Activated naive CD8-positive, alpha-beta T cell (primary cell): ENCODE measurements around the gene TESK2.
A peak's percentile ranks its signal among the peaks of the same experiment; 100 is the strongest.
"Not testable (repeated sequence)": the region's sequence is repeated elsewhere in the genome, so short reads cannot be mapped to it uniquely, and the experiment has no call there.

Experiments
- H3K27ac Mint-ChIP-seq: one replicate; pipeline ENCODE4 v1.8.0; 2021; ENCODE audit warnings: mixed read lengths
- H3K27me3 Mint-ChIP-seq: one replicate; pipeline ENCODE4 v1.8.0; 2021; ENCODE audit warnings: mixed read lengths
- H3K36me3 Mint-ChIP-seq: one replicate; pipeline ENCODE4 v1.8.0; 2021; ENCODE audit warnings: mixed read lengths
- H3K4me1 Mint-ChIP-seq: one replicate; pipeline ENCODE4 v1.8.0; 2021; ENCODE audit warnings: low read depth, mixed read lengths
- H3K4me3 Mint-ChIP-seq: one replicate; pipeline ENCODE4 v1.8.0; 2021; ENCODE audit warnings: mild to moderate bottlenecking, mixed read lengths
- H3K9me3 Mint-ChIP-seq: one replicate; pipeline ENCODE4 v1.8.0; 2021; ENCODE audit warnings: low read depth, mixed read lengths

Gene TESK2, protein sequence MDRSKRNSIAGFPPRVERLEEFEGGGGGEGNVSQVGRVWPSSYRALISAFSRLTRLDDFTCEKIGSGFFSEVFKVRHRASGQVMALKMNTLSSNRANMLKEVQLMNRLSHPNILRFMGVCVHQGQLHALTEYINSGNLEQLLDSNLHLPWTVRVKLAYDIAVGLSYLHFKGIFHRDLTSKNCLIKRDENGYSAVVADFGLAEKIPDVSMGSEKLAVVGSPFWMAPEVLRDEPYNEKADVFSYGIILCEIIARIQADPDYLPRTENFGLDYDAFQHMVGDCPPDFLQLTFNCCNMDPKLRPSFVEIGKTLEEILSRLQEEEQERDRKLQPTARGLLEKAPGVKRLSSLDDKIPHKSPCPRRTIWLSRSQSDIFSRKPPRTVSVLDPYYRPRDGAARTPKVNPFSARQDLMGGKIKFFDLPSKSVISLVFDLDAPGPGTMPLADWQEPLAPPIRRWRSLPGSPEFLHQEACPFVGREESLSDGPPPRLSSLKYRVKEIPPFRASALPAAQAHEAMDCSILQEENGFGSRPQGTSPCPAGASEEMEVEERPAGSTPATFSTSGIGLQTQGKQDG

GRCh38 chr1:45490626-45491486 lies at the start of gene TESK2:
Gene TESK2 (minus strand): TSS chr1:45491163. CDS start chr1:45457785, 33,378 bp downstream.
- Mint-ChIP-seq H3K36me3 (no peaks in the 10 kb centered on the region), H3K27ac (no peak within 1 kb of the TSS), H3K27me3 (no peaks in the 10 kb centered on the region), H3K4me3 (no peak within 1 kb of the TSS), H3K9me3 (no peaks in the 10 kb centered on the region), H3K4me1 (peaks cover 5% of the 10 kb centered on the region)

DNA sequence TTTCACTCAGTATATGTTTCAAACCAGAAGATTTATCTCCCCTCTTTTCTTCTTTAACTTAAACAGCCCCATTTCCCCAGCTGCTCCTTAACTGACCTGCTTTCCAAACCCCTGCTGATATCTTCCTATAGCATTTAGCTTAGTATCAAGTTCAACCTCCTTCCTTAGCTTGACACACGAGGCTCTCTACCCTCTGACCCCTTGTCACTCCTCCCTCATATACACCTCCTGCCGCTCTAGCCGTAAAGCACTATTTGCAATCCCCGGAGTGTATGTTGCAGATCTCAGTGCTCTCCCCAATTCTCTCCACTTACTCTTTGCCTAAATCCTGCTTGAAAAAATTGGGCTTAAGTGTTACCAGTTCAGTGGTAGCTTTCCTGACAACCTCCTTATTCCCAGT lies 45.9 kb upstream of the TESK2 start:
- Mint-ChIP-seq H3K27ac (no peak overlapping the region), H3K4me3 (no peak overlapping the region), H3K9me3 (no peaks in the 10 kb centered on the region), H3K4me1 (peaks cover 6% of the 10 kb centered on the region), H3K36me3 (no peaks in the 10 kb centered on the region), H3K27me3 (no peaks in the 10 kb centered on the region)

DNA sequence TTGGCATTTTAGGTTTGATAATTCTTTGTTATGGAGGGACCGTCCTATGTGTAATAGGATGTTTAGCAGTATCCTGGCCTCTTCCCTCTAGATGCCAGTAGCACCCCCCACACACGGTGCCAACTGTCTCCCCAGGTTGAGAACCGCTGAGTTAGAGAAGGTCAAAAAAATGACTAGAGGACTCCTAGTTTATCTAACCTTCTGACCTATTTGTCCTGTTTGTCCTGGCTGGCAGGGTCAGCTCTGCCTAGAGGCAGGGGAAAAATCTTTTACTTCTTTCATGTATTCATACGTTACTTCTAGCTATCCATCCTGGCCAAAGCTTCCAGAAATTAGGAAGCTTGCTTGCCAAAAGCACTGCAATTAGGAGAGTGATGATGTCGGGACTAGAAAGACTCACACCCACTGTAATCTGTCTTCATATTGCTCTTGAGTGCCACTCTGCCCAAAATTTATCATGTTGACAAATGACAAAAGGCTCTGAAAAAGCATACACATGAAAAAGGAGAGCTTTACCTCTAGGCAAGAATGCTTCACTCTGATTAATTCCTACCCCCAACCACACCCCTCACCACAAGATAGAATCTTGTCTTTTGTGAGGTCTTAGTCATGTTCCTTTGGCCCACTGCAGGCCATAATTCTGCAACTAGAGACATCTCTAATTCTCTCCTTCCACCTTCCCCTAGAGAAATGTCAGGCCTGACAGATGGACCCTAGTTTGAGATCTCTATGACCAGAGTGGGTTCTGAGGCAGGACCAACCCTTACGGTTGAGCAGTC lies 45.2 kb upstream of the TESK2 start:
- H3K4me3 Mint-ChIP-seq: no peak overlapping the region
- no peak overlapping the region for H3K27ac Mint-ChIP-seq
- H3K4me1 Mint-ChIP-seq: peaks cover 6% of the 10 kb centered on the region
- no peaks in the 10 kb centered on the region for H3K36me3 Mint-ChIP-seq
- no peaks in the 10 kb centered on the region for H3K27me3 Mint-ChIP-seq
- no peaks in the 10 kb centered on the region for H3K9me3 Mint-ChIP-seq

DNA sequence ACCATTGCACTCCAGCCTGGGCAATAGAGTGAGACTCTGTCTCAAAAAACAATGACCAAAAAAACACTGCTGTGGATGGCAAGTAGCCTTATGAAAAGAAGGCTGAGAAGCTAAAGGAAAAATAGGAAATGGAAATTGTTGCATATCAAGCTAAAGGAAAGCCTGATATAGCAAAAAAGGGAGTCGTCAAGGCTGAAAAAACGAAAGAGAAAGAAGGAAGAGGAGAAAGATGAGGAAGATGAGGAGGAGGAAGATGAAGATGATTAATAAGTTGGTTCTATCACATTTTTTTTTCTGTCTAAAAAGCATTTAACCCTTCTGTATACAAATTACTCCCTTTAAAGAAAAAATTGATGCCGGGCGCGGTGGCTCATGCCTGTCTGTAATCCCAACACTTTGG lies 40.9 kb upstream of the TESK2 start:
- Mint-ChIP-seq H3K4me3 (no peak overlapping the region), H3K36me3 (no peaks in the 10 kb centered on the region), H3K27me3 (no peaks in the 10 kb centered on the region), H3K9me3 (no peaks in the 10 kb centered on the region), H3K4me1 (peaks cover 4% of the 10 kb centered on the region), H3K27ac (peak overlapping the region; percentile 61)

GRCh38 chr1:45530632-45531135 lies 39.7 kb upstream of the TESK2 start:
- no peaks in the 10 kb centered on the region for H3K27me3 Mint-ChIP-seq
- H3K9me3 Mint-ChIP-seq: no peaks in the 10 kb centered on the region
- no peaks in the 10 kb centered on the region for H3K36me3 Mint-ChIP-seq
- H3K4me3 Mint-ChIP-seq: no peak overlapping the region
- no peak overlapping the region for H3K27ac Mint-ChIP-seq
- no peaks in the 10 kb centered on the region for H3K4me1 Mint-ChIP-seq

- Mint-ChIP-seq H3K27me3 (no peaks in the 10 kb centered on the region), H3K27ac (no peak overlapping the region), H3K4me1 (peaks cover 17% of the 10 kb centered on the region), H3K36me3 (no peaks in the 10 kb centered on the region), H3K9me3 (no peaks in the 10 kb centered on the region), H3K4me3 (no peak overlapping the region)
These were observed 35.2 kb upstream of the TESK2 start for GRCh38 chr1:45526135-45526644.

DNA sequence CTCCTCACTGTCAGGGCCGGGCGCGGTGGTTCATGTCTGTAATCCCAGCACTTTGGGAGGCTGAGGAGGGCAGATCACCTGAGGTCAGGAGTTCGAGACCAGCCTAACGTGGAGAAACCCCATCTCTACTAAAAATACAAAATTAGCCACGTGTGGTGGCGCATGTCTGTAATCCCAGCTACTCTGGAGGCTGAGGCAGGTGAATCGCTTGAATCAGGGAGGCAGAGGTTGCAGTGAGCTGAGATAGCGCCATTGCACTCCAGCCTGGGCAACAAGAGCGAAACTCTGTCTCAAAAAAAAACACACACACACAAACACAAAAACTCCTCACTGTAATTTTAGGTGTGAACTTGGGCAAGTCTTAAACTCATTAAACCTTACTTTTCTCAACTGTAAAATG lies 33.0 kb upstream of the TESK2 start:
- H3K27me3 Mint-ChIP-seq, H3K36me3 Mint-ChIP-seq, H3K4me3 Mint-ChIP-seq, H3K9me3 Mint-ChIP-seq, H3K27ac Mint-ChIP-seq: not testable (repeated sequence)
- peaks cover 26% of the 10 kb centered on the region for H3K4me1 Mint-ChIP-seq

DNA sequence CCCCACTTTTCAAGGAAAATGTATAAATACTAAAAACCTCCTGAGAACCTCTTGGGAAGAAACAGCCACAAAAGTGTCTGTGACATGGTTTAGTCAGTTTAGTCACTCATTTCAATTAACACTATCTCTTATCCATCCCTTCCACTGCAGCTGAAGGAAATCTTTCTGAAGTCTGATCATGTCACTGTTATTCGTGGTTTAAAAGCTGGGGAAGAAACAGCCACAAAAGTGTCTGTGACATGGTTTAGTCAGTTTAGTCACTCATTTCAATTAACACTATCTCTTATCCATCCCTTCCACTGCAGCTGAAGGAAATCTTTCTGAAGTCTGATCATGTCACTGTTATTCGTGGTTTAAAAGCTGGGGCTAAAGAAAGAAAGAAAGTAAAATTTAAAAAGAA lies 32.6 kb upstream of the TESK2 start:
- H3K4me3 Mint-ChIP-seq: peak overlapping the region; percentile 95
- H3K9me3 Mint-ChIP-seq, H3K27me3 Mint-ChIP-seq, H3K36me3 Mint-ChIP-seq: not testable (repeated sequence)
- H3K27ac Mint-ChIP-seq: peak overlapping the region; percentile 97
- H3K4me1 Mint-ChIP-seq: peaks cover 31% of the 10 kb centered on the region

GRCh38 chr1:45522324-45523104 lies 31.6 kb upstream of the TESK2 start:
- Mint-ChIP-seq H3K4me3 (peak overlapping the region; percentile 95), H3K27ac (peak overlapping the region; percentile 97), H3K36me3 (peaks cover 3% of the 10 kb centered on the region), H3K27me3 (no peaks in the 10 kb centered on the region), H3K9me3 (no peaks in the 10 kb centered on the region), H3K4me1 (peaks cover 33% of the 10 kb centered on the region)

DNA sequence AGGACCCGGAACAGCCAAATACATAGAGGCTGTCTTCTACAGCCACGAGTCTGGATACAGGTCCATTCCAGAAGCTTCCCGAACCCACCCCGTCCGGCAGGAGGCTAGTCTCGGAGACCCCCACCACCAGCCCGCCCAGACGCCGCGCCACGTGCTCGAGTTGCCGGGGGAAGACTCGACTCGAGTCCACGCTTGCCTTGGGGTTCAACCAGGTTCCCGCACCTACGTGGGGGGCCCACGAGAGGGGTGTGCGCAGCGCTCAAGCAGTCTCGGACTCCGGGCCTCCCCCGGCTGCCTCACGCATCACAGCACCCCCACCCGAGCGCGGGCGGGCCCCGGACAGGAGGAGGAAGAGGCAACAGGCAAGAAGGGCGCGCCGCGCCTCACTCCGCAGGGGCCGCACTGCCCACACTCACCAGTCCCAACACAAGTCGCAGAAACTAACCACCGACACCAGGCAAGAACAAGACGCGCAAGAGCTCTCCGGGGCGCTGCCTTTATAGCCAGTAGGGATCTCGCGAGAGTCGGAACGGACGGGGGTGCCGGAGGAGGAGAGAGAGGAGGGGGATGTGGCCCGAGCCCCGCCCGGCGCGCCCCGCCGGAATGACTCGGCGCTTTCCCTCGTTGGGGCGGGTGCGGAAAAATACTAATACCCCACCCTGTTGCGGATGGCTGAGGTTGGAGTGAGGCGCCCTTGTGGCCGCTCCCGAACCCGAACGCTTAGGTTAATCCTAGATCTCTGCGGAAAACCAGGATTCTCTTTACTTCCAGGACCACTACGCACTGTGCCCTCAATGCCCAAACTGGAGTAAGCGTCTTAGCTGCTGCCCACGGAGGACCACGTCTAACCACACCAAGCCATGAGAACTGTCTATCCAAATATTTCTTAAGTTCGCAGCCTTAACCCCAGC lies 30.7 kb upstream of the TESK2 start, which contains the start of gene PRDX1:
TSS of gene PRDX1 (minus strand) at position 472 of the 911 bp plus-strand sequence. CDS start 2,841 bp downstream, outside the sequence.
- no peaks in the 10 kb centered on the region for H3K27me3 Mint-ChIP-seq
- no peaks in the 10 kb centered on the region for H3K9me3 Mint-ChIP-seq
- peak within 1 kb of the TSS; percentile 95 for H3K4me3 Mint-ChIP-seq
- H3K4me1 Mint-ChIP-seq: peaks cover 36% of the 10 kb centered on the region
- peak within 1 kb of the TSS; percentile 97 for H3K27ac Mint-ChIP-seq
- peaks cover 3% of the 10 kb centered on the region for H3K36me3 Mint-ChIP-seq

DNA sequence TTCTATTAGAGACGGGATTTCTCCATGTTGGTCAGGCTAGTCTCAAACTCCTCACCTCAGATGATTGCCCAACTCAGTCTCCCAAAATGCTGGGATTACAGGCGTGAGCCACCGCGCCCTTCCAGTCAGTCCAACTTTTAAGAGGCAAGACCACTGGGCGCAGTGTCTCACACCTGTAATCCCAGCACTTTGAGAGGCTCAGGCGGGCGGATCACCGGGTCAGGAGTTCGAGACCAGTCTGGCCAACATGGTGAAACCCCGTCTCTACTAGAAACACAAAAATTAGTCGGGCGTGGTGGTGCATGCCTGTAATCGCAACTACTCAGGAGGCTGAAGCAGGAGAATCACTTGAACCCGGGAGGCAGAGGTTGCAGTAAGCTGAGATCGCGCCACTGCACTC lies 28.8 kb upstream of the TESK2 start:
- Mint-ChIP-seq H3K4me1 (peaks cover 46% of the 10 kb centered on the region), H3K4me3 (peak overlapping the region; percentile 95), H3K27ac (peak overlapping the region; percentile 78)
- not testable (repeated sequence) for H3K9me3 Mint-ChIP-seq, H3K36me3 Mint-ChIP-seq, H3K27me3 Mint-ChIP-seq

DNA sequence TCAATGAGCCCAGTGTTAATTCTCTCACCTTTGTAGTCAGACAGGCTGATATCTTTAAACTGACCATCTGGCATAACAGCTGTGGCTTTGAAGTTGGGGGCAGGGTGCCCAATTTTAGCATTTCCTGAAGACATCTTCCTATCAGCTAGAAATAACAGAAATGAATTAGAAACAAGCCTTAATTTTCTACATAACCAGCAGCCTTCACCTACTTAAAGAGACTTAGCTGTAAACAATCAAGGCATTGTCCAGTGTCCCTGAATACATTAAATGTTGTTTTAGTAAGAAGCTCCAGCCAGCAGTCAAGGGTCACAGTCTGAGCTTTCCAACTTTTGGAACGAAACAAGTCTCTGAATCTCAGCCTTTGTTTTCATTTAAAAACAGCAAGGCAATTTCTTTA lies 27.9 kb upstream of the TESK2 start:
- peaks cover 46% of the 10 kb centered on the region for H3K4me1 Mint-ChIP-seq
- no peaks in the 10 kb centered on the region for H3K9me3 Mint-ChIP-seq
- peaks cover 7% of the 10 kb centered on the region for H3K36me3 Mint-ChIP-seq
- H3K27me3 Mint-ChIP-seq: no peaks in the 10 kb centered on the region
- H3K27ac Mint-ChIP-seq: peak overlapping the region; percentile 70
- H3K4me3 Mint-ChIP-seq: peak overlapping the region; percentile 95

GRCh38 chr1:45518366-45518765 lies 27.4 kb upstream of the TESK2 start:
- H3K27ac Mint-ChIP-seq: peak overlapping the region; percentile 28
- peaks cover 44% of the 10 kb centered on the region for H3K4me1 Mint-ChIP-seq
- not testable (repeated sequence) for H3K27me3 Mint-ChIP-seq, H3K36me3 Mint-ChIP-seq, H3K9me3 Mint-ChIP-seq
- H3K4me3 Mint-ChIP-seq: peak overlapping the region; percentile 95
